ENCODE results near the gene SIAH2. TPM values are rescaled to one million over a fixed set of nuclear protein-coding genes. Genes with fewer than 3 reads are reported as not detected.

Gene SIAH2
- total RNA-seq, 4 donors from 2014 or later, result 24.8 to 102 (median 38.8) TPM

- WGBS, 2 donors (ENCODE audit: low coverage in 1 of 2), result 81 to 94% methylated on average over 4 of the region's 4 CpGs
- H3K36me3 ChIP-seq, result peaks cover 0 to 7% (median 2%) of the 10 kb centered on the region in 4 donors
- TF ChIP-seq POLR2A (IDR thresholded peaks at IDR 0.05) (no peak), EP300 (IDR thresholded peaks at IDR 0.05; ENCODE audit: low read depth) (no peak), CTCF (IDR thresholded peaks at IDR 0.05) (no peak), POLR2AphosphoS5 (IDR thresholded peaks at IDR 0.05) (no peak)
- no peak overlapping the region for H3K4me3 ChIP-seq
- H3K9me3 ChIP-seq, result no peaks in the 10 kb centered on the region
- in situ Hi-C loops (cut with MboI; ENCODE audit: low pct_ligation_motif_present in 1 of 4, low pct_unique_long_range_greater_than_20kb in 1 of 4, low sequenced_read_pairs in 3 of 4) (no loop called here), intact Hi-C loops (cut with DNase I; ENCODE audit: low total_unique reads) (no loop called here)
- DNase-seq, result no peak
- H3K27me3 ChIP-seq, result no peaks in the 10 kb centered on the region
- peaks cover 14 to 61% (median 28%) of the 10 kb centered on the region in 4 donors for H3K4me1 ChIP-seq
- H3K27ac ChIP-seq, result no peak overlapping the region
Measured at GRCh38 chr3:150742679-150743078, 20.3 kb downstream of the SIAH2 start.

GRCh38 chr3:150742141-150742523 lies 20.8 kb downstream of the SIAH2 start:
- Histone ChIP-seq H3K27me3 (no peaks in the 10 kb centered on the region), H3K4me1 (peaks cover 10 to 61% (median 25%) of the 10 kb centered on the region in 4 donors), H3K4me3 (no peak overlapping the region), H3K9me3 (no peaks in the 10 kb centered on the region), H3K27ac (no peak overlapping the region), H3K36me3 (peaks cover 0 to 7% (median 2%) of the 10 kb centered on the region in 4 donors)
- no peak for TF ChIP-seq POLR2A (IDR thresholded peaks at IDR 0.05)
- no peak for TF ChIP-seq POLR2AphosphoS5 (IDR thresholded peaks at IDR 0.05)
- no peak for TF ChIP-seq CTCF (IDR thresholded peaks at IDR 0.05)
- no peak for DNase-seq
- intact Hi-C loops (cut with DNase I; ENCODE audit: low total_unique reads), result no loop called here
- in situ Hi-C loops (cut with MboI; ENCODE audit: low pct_ligation_motif_present in 1 of 4, low pct_unique_long_range_greater_than_20kb in 1 of 4, low sequenced_read_pairs in 3 of 4), result no loop called here
- 97 to 100% methylated on average over 2 to 15 of the region's 15 CpGs for WGBS, 2 donors (ENCODE audit: low coverage in 1 of 2)

GRCh38 chr3:150741497-150742140 lies 21.4 kb downstream of the SIAH2 start:
- Histone ChIP-seq H3K4me3 (no peak overlapping the region), H3K27ac (no peak overlapping the region), H3K36me3 (peaks cover 0 to 7% (median 2%) of the 10 kb centered on the region in 4 donors), H3K9me3 (no peaks in the 10 kb centered on the region), H3K4me1 (peaks cover 4 to 57% (median 20%) of the 10 kb centered on the region in 4 donors), H3K27me3 (no peaks in the 10 kb centered on the region)
- 66 to 68% methylated on average over 5 of the region's 5 CpGs for WGBS, 2 donors (ENCODE audit: low coverage in 1 of 2)
- intact Hi-C loops (cut with DNase I; ENCODE audit: low total_unique reads), result no loop called here
- TF ChIP-seq CTCF (IDR thresholded peaks at IDR 0.05) (no peak), EP300 (IDR thresholded peaks at IDR 0.05; ENCODE audit: low read depth) (no peak), POLR2AphosphoS5 (IDR thresholded peaks at IDR 0.05) (no peak), POLR2A (IDR thresholded peaks at IDR 0.05) (no peak)
- DNase-seq, result no peak
- in situ Hi-C loops (cut with MboI; ENCODE audit: low pct_ligation_motif_present in 1 of 4, low pct_unique_long_range_greater_than_20kb in 1 of 4, low sequenced_read_pairs in 3 of 4), result no loop called here

- intact Hi-C loops (cut with DNase I; ENCODE audit: low total_unique reads), result no loop called here
- H3K27me3 ChIP-seq, result no peaks in the 10 kb centered on the region
Measured at GRCh38 chr3:150740733-150741496, 22.1 kb downstream of the SIAH2 start.

More at GRCh38 chr3:150740733-150741496, 22.1 kb downstream of the SIAH2 start:
- DNase-seq, result no peak
- whole genome bisulfite sequencing, 2 donors (ENCODE audit: low coverage in 1 of 2), result 79 to 88% methylated on average over 9 to 12 of the region's 12 CpGs
- peaks cover 0 to 7% (median 2%) of the 10 kb centered on the region in 4 donors for H3K36me3 ChIP-seq
- no peak overlapping the region for H3K4me3 ChIP-seq
- in situ Hi-C loops (cut with MboI; ENCODE audit: low pct_ligation_motif_present in 1 of 4, low pct_unique_long_range_greater_than_20kb in 1 of 4, low sequenced_read_pairs in 3 of 4), result no loop called here
- no peaks in the 10 kb centered on the region for H3K9me3 ChIP-seq
- no peak for TF ChIP-seq CTCF (IDR thresholded peaks at IDR 0.05)
- TF ChIP-seq POLR2AphosphoS5 (IDR thresholded peaks at IDR 0.05), result no peak
- TF ChIP-seq POLR2A (IDR thresholded peaks at IDR 0.05), result no peak
- no peak for TF ChIP-seq EP300 (IDR thresholded peaks at IDR 0.05; ENCODE audit: low read depth)
- peaks cover 3 to 51% (median 16%) of the 10 kb centered on the region in 4 donors for H3K4me1 ChIP-seq
- no peak overlapping the region for H3K27ac ChIP-seq

Data from transverse colon (tissue), 4 donors.